ENCODE measurements around the gene UBE2E2.

- TF ChIP-seq POLR2A (IDR thresholded peaks at IDR 0.05; ENCODE audit: extremely low read depth, insufficient read length) (no peak), CTCF (IDR thresholded peaks at IDR 0.05; ENCODE audit: low read depth, low read length) (no peak)
Measured at GRCh38 chr3:23485922-23486321, 282.8 kb downstream of the UBE2E2 start.
